Measurements from ENCODE around the gene TENM4.

Gene TENM4

GRCh38 chr11:78795621-78796261, 645.1 kb downstream of the TENM4 start:
- no peak for TF ChIP-seq POLR2A (IDR thresholded peaks at IDR 0.05; ENCODE audit: low read depth, low read length)
- no peak for FAIRE-seq
- DNase-seq (ENCODE audit: insufficient read length, low spot score), result no peak

- no peak for TF ChIP-seq POLR2A (IDR thresholded peaks at IDR 0.05; ENCODE audit: low read depth, low read length)
- FAIRE-seq (no peak), DNase-seq (ENCODE audit: insufficient read length, low spot score) (no peak)
These were observed 648.9 kb downstream of the TENM4 start for GRCh38 chr11:78791964-78792363.

- TF ChIP-seq POLR2A (IDR thresholded peaks at IDR 0.05; ENCODE audit: low read depth, low read length), result no peak
- DNase-seq (ENCODE audit: insufficient read length, low spot score), result no peak
- no peak for FAIRE-seq
These were observed 649.6 kb downstream of the TENM4 start for GRCh38 chr11:78791254-78791653.

GRCh38 chr11:78790784-78791183, 650.0 kb downstream of the TENM4 start:
- DNase-seq (ENCODE audit: insufficient read length, low spot score) (no peak), FAIRE-seq (no peak)
- TF ChIP-seq POLR2A (IDR thresholded peaks at IDR 0.05; ENCODE audit: low read depth, low read length), result no peak

- DNase-seq (ENCODE audit: insufficient read length, low spot score), result no peak
- no peak for FAIRE-seq
- TF ChIP-seq POLR2A (IDR thresholded peaks at IDR 0.05; ENCODE audit: low read depth, low read length), result no peak
These were observed 651.5 kb downstream of the TENM4 start for GRCh38 chr11:78789375-78789774.

GRCh38 chr11:78788533-78788932, 652.3 kb downstream of the TENM4 start:
- FAIRE-seq (no peak), DNase-seq (ENCODE audit: insufficient read length, low spot score) (no peak)
- TF ChIP-seq POLR2A (IDR thresholded peaks at IDR 0.05; ENCODE audit: low read depth, low read length), result no peak

- DNase-seq (ENCODE audit: insufficient read length, low spot score) (no peak), FAIRE-seq (no peak)
- TF ChIP-seq POLR2A (IDR thresholded peaks at IDR 0.05; ENCODE audit: low read depth, low read length), result no peak
These were observed 653.1 kb downstream of the TENM4 start for GRCh38 chr11:78787696-78788095.

- DNase-seq (ENCODE audit: insufficient read length, low spot score), result no peak
- TF ChIP-seq POLR2A (IDR thresholded peaks at IDR 0.05; ENCODE audit: low read depth, low read length), result no peak
- FAIRE-seq, result no peak
These were observed 654.1 kb downstream of the TENM4 start for GRCh38 chr11:78786746-78787145.

GRCh38 chr11:78786086-78786485, 654.7 kb downstream of the TENM4 start:
- no peak for DNase-seq (ENCODE audit: insufficient read length, low spot score)
- no peak for FAIRE-seq

GRCh38 chr11:78784321-78785061, 656.3 kb downstream of the TENM4 start:
- DNase-seq (ENCODE audit: insufficient read length, low spot score) (peak; percentile 57), FAIRE-seq (no peak)
- no peak for TF ChIP-seq POLR2A (IDR thresholded peaks at IDR 0.05; ENCODE audit: low read depth, low read length)

More at GRCh38 chr11:78786086-78786485, 654.7 kb downstream of the TENM4 start:
- TF ChIP-seq POLR2A (IDR thresholded peaks at IDR 0.05; ENCODE audit: low read depth, low read length), result no peak

- no peak for DNase-seq (ENCODE audit: insufficient read length, low spot score)
- no peak for FAIRE-seq
- TF ChIP-seq POLR2A (IDR thresholded peaks at IDR 0.05; ENCODE audit: low read depth, low read length), result no peak
These were observed 657.0 kb downstream of the TENM4 start for GRCh38 chr11:78783846-78784245.

GRCh38 chr11:78783301-78783700, 657.5 kb downstream of the TENM4 start:
- DNase-seq (ENCODE audit: insufficient read length, low spot score) (no peak), FAIRE-seq (no peak)
- no peak for TF ChIP-seq POLR2A (IDR thresholded peaks at IDR 0.05; ENCODE audit: low read depth, low read length)

GRCh38 chr11:78782725-78783124, 658.1 kb downstream of the TENM4 start:
- no peak for DNase-seq (ENCODE audit: insufficient read length, low spot score)
- no peak for TF ChIP-seq POLR2A (IDR thresholded peaks at IDR 0.05; ENCODE audit: low read depth, low read length)
- FAIRE-seq, result no peak

GRCh38 chr11:78780889-78781288, 659.9 kb downstream of the TENM4 start:
- FAIRE-seq (no peak), DNase-seq (ENCODE audit: insufficient read length, low spot score) (no peak)
- no peak for TF ChIP-seq POLR2A (IDR thresholded peaks at IDR 0.05; ENCODE audit: low read depth, low read length)

- no peak for TF ChIP-seq POLR2A (IDR thresholded peaks at IDR 0.05; ENCODE audit: low read depth, low read length)
- FAIRE-seq (no peak), DNase-seq (ENCODE audit: insufficient read length, low spot score) (no peak)
These were observed 667.3 kb downstream of the TENM4 start for GRCh38 chr11:78773492-78773891.

All from H54 (cell line).